GM23338 (cell line): Measurements from ENCODE around the gene BMP8A. TPM values are rescaled to one million over a fixed set of nuclear protein-coding genes. Genes with fewer than 3 reads are reported as not detected.

ENCODE experiments used
- ATAC-seq: fragments of 200-7000 bp; cut with Tn5 transposase; 3 replicates; pipeline ENCODE4 v1.9.1; 2020
- DNase-seq: peaks from one replicate; pipeline ENCODE4 v3.0.0-alpha.2; 2015; ENCODE audit warnings: low spot score
- H2AFZ ChIP-seq: fragments of 200-600 bp; sonication (generic); 2 replicates; pipeline ENCODE4 v1.8.0; 2016; ENCODE audit warnings: antibody characterized with exemption, mild to moderate bottlenecking, moderate library complexity
- H3F3A ChIP-seq: fragments of 200-600 bp; sonication (generic); replicated peaks from 2 replicates; pipeline ENCODE4 v1.8.0; 2017; ENCODE audit warnings: antibody characterized with exemption, mixed run types, low read depth
- H3K27ac ChIP-seq: fragments of 200-600 bp; sonication (generic); 2 replicates; pipeline ENCODE4 v1.6.1; 2016; ENCODE audit warnings: low read depth
- H3K27me3 ChIP-seq: fragments of 200-600 bp; sonication (generic); 2 replicates; pipeline ENCODE4 v1.8.0; 2016; ENCODE audit warnings: mild to moderate bottlenecking, mixed run types, moderate library complexity; ENCODE audit not compliant: insufficient read depth
- H3K36me3 ChIP-seq: fragments of 200-600 bp; sonication (generic); 2 replicates; pipeline ENCODE4 v1.8.0; 2016; ENCODE audit warnings: mild to moderate bottlenecking; ENCODE audit not compliant: insufficient read depth
- H3K4me1 ChIP-seq: fragments of 200-600 bp; sonication (generic); 2 replicates; pipeline ENCODE4 v1.8.0; 2016; ENCODE audit warnings: mild to moderate bottlenecking, moderate library complexity; ENCODE audit not compliant: insufficient read depth
- H3K4me2 ChIP-seq: fragments of 200-600 bp; sonication (generic); 2 replicates; pipeline ENCODE4 v1.7.1; 2017; ENCODE audit warnings: mixed run types
- H3K4me3 ChIP-seq: fragments of 200-600 bp; sonication (generic); 2 replicates; pipeline ENCODE4 v1.6.1; 2016; ENCODE audit warnings: mixed run types
- H3K79me2 ChIP-seq: fragments of 200-600 bp; sonication (generic); replicated peaks from 2 replicates; pipeline ENCODE4 v1.8.0; 2017; ENCODE audit warnings: mild to moderate bottlenecking; ENCODE audit not compliant: insufficient read depth
- H3K9me2 ChIP-seq: fragments of 200-600 bp; sonication (generic); 2 replicates; pipeline ENCODE4 v1.8.0; 2017; ENCODE audit not compliant: insufficient read depth
- H4K20me1 ChIP-seq: fragments of 200-600 bp; sonication (generic); replicated peaks from 2 replicates; pipeline ENCODE4 v1.8.0; 2017; ENCODE audit warnings: mild to moderate bottlenecking; ENCODE audit not compliant: insufficient read depth
- H3K27ac Mint-ChIP-seq: 2 replicates; pipeline ENCODE4 v1.8.0; 2020; ENCODE audit warnings: inconsistent platforms, mild to moderate bottlenecking, moderate library complexity, mixed read lengths
- H3K27me3 Mint-ChIP-seq: 3 replicates; pipeline ENCODE4 v1.8.0; 2022; ENCODE audit warnings: low read depth, mild to moderate bottlenecking, moderate library complexity, mixed read lengths, inconsistent platforms; ENCODE audit not compliant: insufficient read depth, poor library complexity
- H3K36me3 Mint-ChIP-seq: 3 replicates; pipeline ENCODE4 v1.8.0; 2021; ENCODE audit warnings: low read depth, mild to moderate bottlenecking, inconsistent platforms, moderate library complexity, mixed read lengths
- H3K4me1 Mint-ChIP-seq: 3 replicates; pipeline ENCODE4 v1.8.0; 2020; ENCODE audit warnings: mild to moderate bottlenecking, inconsistent platforms, mixed read lengths
- H3K4me3 Mint-ChIP-seq: 3 replicates; pipeline ENCODE4 v1.8.0; 2021; ENCODE audit warnings: moderate library complexity, mild to moderate bottlenecking, inconsistent platforms, mixed read lengths
- H3K9me3 Mint-ChIP-seq: 3 replicates; pipeline ENCODE4 v1.8.0; 2020; ENCODE audit warnings: moderate library complexity, mild to moderate bottlenecking, inconsistent platforms, mixed read lengths
- CREB1 ChIP-seq: fragments of 250-450 bp; sonication (Bioruptor Pico); IDR thresholded peaks from 2 replicates; pipeline ENCODE4 v1.5.0; 2020; ENCODE audit warnings: low read depth, mild to moderate bottlenecking, moderate library complexity
- EZH2 ChIP-seq: fragments of 200-600 bp; sonication (generic); IDR thresholded peaks from one replicate; pipeline ENCODE4 v1.8.0; 2017; ENCODE audit warnings: antibody characterized with exemption, mild to moderate bottlenecking, low read depth; ENCODE audit not compliant: unreplicated experiment
- EZH2phosphoT487 ChIP-seq: fragments of 200-600 bp; sonication (generic); IDR thresholded peaks from one replicate; pipeline ENCODE4 v1.8.1; 2018; ENCODE audit warnings: antibody characterized with exemption; ENCODE audit not compliant: unreplicated experiment
- JUNB ChIP-seq: IDR thresholded peaks from one replicate; pipeline ENCODE4 v1.6.1; 2016; ENCODE audit warnings: antibody characterized with exemption; ENCODE audit not compliant: unreplicated experiment
- NANOG ChIP-seq: IDR thresholded peaks from 2 replicates; pipeline ENCODE4 v1.6.1; 2016; ENCODE audit warnings: antibody characterized with exemption, borderline replicate concordance
- POLR2AphosphoS5 ChIP-seq: IDR thresholded peaks from 2 replicates; pipeline ENCODE4 v1.6.1; 2016; ENCODE audit warnings: antibody characterized with exemption, low read depth
- STAT1 ChIP-seq: IDR thresholded peaks from one replicate; pipeline ENCODE4 v1.6.1; 2016; ENCODE audit warnings: antibody characterized with exemption; ENCODE audit not compliant: unreplicated experiment
- ZNF114 ChIP-seq: fragments of 250-450 bp; sonication (Bioruptor Pico); IDR thresholded peaks from 2 replicates; pipeline ENCODE4 v1.5.0; 2020; ENCODE audit warnings: mild to moderate bottlenecking, moderate library complexity
- ZNF331 ChIP-seq: fragments of 250-450 bp; sonication (Bioruptor Pico); IDR thresholded peaks from 2 replicates; pipeline ENCODE4 v1.5.0; 2020; ENCODE audit warnings: low read depth, mild to moderate bottlenecking, moderate library complexity
- polyA plus RNA-seq: library from polyadenylated mRNA; unstranded; fragments of >200 nt; fragmentation: Nextera tagmentation; extraction: Ambion mirVana; gene quantifications from 2 replicates; pipeline ENCODE4 v1.2.1, GENCODE V29; 2016
- total RNA-seq: library from RNA; depleted of rRNA; stranded (reverse); fragments of >200 nt; shearing (Covaris generic); gene quantifications from 2 replicates; pipeline ENCODE4 v1.2.3, GENCODE V29; 2014
- TF ChIP-seq, protein P1 (sequence below): IDR thresholded peaks from 2 replicates; pipeline ENCODE4 v1.6.1; 2016; ENCODE audit warnings: antibody characterized with exemption
- TF ChIP-seq, protein P2 (sequence below): fragments of 250-450 bp; sonication (Bioruptor Pico); IDR thresholded peaks from 2 replicates; pipeline ENCODE4 v1.5.0; 2020; ENCODE audit warnings: mild to moderate bottlenecking, moderate library complexity
- TF ChIP-seq, protein P3 (sequence below), 2 experiments: fragments of 200-600 bp in 1 of 2; sonication (generic) in 1 of 2; conservative IDR thresholded peaks; 2 replicates each; pipeline versions ENCODE4 v1.5.1 to v1.6.1; 2016 to 2017; ENCODE audit warnings: antibody characterized with exemption in 2 of 2, low read depth in 2 of 2, mild to moderate bottlenecking in 2 of 2, moderate library complexity in 1 of 2
- TF ChIP-seq, protein P4 (sequence below): IDR thresholded peaks from one replicate; pipeline ENCODE4 v1.6.1; 2018; ENCODE audit warnings: antibody characterized with exemption; ENCODE audit not compliant: unreplicated experiment

The BMP8A gene
- total and polyA plus RNA-seq, 2 experiments from 2014 or later: 0.34 to 0.63 TPM

DNA sequence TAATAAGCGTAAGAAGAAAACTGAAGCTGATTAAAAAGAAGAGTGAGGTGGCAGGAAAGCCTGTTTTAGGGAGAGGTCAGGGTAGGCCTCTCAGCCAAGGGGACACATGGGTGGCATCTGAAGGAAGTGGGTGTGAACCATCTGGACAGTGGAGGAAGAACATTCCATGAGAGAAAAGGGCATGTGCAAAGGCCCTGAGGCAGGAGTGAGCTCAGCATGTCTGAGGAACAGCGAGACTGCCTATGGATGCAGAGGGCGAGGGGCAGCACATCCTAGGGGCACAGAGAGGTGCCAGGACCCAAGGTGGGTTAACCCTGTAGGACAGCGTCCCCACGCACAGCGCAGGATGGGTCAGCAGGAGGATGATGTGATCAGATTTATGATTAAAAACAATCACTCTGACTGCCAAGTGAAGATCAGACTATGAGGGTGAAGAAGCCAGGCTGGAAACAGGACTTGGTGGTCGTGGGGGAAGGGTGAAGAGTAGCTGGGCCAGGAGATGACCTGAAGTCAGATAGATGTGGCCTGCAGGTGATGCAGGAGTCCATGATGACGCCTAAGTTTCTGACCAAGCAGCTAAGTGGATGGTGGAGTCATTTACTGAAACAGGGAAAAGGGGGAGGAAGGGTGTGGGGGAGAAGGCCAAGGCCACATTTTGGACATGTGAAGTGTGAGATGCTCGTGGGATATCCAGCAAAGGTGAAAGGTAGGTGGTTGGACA is 47.3 kb downstream of the BMP8A start:
- no peak overlapping the region for H3K4me3 ChIP-seq
- no peak overlapping the region; the same call in 2 of the 3 replicates for H3K4me3 Mint-ChIP-seq
- H3K4me1 Mint-ChIP-seq: no peaks in the 10 kb centered on the region
- no peak overlapping the region for H2AFZ ChIP-seq
- DNase-seq: no peak
- peak overlapping the region; percentile 38; the same call in 1 of the 2 replicates for H3K27ac Mint-ChIP-seq
- H4K20me1 ChIP-seq: no peaks in the 10 kb centered on the region
- no peaks in the 10 kb centered on the region for H3K9me3 Mint-ChIP-seq
- H3K27ac ChIP-seq: no peak overlapping the region
- TF ChIP-seq POLR2AphosphoS5 (no peak), NANOG (no peak), ZNF331 (CRISPR knock-in tag) (no peak), JUNB (no peak), EZH2 (no peak), STAT1 (no peak), EZH2phosphoT487 (no peak), CREB1 (CRISPR knock-in tag) (no peak), ZNF114 (CRISPR knock-in tag) (no peak)
- TF ChIP-seq, protein P1, sequence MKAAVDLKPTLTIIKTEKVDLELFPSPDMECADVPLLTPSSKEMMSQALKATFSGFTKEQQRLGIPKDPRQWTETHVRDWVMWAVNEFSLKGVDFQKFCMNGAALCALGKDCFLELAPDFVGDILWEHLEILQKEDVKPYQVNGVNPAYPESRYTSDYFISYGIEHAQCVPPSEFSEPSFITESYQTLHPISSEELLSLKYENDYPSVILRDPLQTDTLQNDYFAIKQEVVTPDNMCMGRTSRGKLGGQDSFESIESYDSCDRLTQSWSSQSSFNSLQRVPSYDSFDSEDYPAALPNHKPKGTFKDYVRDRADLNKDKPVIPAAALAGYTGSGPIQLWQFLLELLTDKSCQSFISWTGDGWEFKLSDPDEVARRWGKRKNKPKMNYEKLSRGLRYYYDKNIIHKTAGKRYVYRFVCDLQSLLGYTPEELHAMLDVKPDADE: no peak
- TF ChIP-seq, protein P2, sequence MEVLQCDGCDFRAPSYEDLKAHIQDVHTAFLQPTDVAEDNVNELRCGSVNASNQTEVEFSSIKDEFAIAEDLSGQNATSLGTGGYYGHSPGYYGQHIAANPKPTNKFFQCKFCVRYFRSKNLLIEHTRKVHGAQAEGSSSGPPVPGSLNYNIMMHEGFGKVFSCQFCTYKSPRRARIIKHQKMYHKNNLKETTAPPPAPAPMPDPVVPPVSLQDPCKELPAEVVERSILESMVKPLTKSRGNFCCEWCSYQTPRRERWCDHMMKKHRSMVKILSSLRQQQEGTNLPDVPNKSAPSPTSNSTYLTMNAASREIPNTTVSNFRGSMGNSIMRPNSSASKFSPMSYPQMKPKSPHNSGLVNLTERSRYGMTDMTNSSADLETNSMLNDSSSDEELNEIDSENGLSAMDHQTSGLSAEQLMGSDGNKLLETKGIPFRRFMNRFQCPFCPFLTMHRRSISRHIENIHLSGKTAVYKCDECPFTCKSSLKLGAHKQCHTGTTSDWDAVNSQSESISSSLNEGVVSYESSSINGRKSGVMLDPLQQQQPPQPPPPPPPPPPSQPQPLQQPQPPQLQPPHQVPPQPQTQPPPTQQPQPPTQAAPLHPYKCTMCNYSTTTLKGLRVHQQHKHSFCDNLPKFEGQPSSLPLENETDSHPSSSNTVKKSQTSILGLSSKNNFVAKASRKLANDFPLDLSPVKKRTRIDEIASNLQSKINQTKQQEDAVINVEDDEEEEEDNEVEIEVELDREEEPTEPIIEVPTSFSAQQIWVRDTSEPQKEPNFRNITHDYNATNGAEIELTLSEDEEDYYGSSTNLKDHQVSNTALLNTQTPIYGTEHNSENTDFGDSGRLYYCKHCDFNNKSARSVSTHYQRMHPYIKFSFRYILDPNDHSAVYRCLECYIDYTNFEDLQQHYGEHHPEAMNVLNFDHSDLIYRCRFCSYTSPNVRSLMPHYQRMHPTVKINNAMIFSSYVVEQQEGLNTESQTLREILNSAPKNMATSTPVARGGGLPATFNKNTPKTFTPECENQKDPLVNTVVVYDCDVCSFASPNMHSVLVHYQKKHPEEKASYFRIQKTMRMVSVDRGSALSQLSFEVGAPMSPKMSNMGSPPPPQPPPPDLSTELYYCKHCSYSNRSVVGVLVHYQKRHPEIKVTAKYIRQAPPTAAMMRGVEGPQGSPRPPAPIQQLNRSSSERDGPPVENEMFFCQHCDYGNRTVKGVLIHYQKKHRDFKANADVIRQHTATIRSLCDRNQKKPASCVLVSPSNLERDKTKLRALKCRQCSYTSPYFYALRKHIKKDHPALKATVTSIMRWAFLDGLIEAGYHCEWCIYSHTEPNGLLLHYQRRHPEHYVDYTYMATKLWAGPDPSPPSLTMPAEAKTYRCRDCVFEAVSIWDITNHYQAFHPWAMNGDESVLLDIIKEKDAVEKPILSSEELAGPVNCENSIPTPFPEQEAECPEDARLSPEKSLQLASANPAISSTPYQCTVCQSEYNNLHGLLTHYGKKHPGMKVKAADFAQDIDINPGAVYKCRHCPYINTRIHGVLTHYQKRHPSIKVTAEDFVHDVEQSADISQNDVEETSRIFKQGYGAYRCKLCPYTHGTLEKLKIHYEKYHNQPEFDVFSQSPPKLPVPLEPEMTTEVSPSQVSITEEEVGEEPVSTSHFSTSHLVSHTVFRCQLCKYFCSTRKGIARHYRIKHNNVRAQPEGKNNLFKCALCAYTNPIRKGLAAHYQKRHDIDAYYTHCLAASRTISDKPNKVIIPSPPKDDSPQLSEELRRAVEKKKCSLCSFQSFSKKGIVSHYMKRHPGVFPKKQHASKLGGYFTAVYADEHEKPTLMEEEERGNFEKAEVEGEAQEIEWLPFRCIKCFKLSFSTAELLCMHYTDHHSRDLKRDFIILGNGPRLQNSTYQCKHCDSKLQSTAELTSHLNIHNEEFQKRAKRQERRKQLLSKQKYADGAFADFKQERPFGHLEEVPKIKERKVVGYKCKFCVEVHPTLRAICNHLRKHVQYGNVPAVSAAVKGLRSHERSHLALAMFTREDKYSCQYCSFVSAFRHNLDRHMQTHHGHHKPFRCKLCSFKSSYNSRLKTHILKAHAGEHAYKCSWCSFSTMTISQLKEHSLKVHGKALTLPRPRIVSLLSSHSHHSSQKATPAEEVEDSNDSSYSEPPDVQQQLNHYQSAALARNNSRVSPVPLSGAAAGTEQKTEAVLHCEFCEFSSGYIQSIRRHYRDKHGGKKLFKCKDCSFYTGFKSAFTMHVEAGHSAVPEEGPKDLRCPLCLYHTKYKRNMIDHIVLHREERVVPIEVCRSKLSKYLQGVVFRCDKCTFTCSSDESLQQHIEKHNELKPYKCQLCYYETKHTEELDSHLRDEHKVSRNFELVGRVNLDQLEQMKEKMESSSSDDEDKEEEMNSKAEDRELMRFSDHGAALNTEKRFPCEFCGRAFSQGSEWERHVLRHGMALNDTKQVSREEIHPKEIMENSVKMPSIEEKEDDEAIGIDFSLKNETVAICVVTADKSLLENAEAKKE (CRISPR knock-in tag): no peak
- TF ChIP-seq, protein P3, sequence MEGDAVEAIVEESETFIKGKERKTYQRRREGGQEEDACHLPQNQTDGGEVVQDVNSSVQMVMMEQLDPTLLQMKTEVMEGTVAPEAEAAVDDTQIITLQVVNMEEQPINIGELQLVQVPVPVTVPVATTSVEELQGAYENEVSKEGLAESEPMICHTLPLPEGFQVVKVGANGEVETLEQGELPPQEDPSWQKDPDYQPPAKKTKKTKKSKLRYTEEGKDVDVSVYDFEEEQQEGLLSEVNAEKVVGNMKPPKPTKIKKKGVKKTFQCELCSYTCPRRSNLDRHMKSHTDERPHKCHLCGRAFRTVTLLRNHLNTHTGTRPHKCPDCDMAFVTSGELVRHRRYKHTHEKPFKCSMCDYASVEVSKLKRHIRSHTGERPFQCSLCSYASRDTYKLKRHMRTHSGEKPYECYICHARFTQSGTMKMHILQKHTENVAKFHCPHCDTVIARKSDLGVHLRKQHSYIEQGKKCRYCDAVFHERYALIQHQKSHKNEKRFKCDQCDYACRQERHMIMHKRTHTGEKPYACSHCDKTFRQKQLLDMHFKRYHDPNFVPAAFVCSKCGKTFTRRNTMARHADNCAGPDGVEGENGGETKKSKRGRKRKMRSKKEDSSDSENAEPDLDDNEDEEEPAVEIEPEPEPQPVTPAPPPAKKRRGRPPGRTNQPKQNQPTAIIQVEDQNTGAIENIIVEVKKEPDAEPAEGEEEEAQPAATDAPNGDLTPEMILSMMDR (conservative IDR thresholded peaks at IDR 0.05; ENCODE audit: low read depth in 2 of 2): no peak
- TF ChIP-seq, protein P4, sequence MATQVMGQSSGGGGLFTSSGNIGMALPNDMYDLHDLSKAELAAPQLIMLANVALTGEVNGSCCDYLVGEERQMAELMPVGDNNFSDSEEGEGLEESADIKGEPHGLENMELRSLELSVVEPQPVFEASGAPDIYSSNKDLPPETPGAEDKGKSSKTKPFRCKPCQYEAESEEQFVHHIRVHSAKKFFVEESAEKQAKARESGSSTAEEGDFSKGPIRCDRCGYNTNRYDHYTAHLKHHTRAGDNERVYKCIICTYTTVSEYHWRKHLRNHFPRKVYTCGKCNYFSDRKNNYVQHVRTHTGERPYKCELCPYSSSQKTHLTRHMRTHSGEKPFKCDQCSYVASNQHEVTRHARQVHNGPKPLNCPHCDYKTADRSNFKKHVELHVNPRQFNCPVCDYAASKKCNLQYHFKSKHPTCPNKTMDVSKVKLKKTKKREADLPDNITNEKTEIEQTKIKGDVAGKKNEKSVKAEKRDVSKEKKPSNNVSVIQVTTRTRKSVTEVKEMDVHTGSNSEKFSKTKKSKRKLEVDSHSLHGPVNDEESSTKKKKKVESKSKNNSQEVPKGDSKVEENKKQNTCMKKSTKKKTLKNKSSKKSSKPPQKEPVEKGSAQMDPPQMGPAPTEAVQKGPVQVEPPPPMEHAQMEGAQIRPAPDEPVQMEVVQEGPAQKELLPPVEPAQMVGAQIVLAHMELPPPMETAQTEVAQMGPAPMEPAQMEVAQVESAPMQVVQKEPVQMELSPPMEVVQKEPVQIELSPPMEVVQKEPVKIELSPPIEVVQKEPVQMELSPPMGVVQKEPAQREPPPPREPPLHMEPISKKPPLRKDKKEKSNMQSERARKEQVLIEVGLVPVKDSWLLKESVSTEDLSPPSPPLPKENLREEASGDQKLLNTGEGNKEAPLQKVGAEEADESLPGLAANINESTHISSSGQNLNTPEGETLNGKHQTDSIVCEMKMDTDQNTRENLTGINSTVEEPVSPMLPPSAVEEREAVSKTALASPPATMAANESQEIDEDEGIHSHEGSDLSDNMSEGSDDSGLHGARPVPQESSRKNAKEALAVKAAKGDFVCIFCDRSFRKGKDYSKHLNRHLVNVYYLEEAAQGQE: no peak
- no peaks in the 10 kb centered on the region for H3K4me1 ChIP-seq
- no peaks in the 10 kb centered on the region for H3K36me3 ChIP-seq
- no peaks in the 10 kb centered on the region; the same call in 1 of the 2 replicates for H3F3A ChIP-seq
- H3K79me2 ChIP-seq: no peaks in the 10 kb centered on the region
- H3K27me3 ChIP-seq: no peaks in the 10 kb centered on the region
- H3K9me2 ChIP-seq: no peaks in the 10 kb centered on the region
- ATAC-seq: no peak; the same call in 2 of the 3 replicates
- peaks cover 6% of the 10 kb centered on the region for H3K27me3 Mint-ChIP-seq
- peaks cover 14% of the 10 kb centered on the region for H3K36me3 Mint-ChIP-seq
- H3K4me2 ChIP-seq: no peak overlapping the region
